Urothelium cell line (cell line): ENCODE measurements around the gene PGPEP1.
A peak's percentile ranks its signal among the peaks of the same experiment; 100 is the strongest.
"Not testable (repeated sequence)": the region's sequence is repeated elsewhere in the genome, so short reads cannot be mapped to it uniquely, and the experiment has no call there.

Source experiments
- DNase-seq: peaks from one replicate; pipeline ENCODE4 v3.0.0; 2011; ENCODE audit warnings: low spot score, mixed read lengths
- FAIRE-seq: peaks from 2 replicates; lab custom pipeline; 2011; peaks lifted over from hg19 to GRCh38; lab: Jason Lieb, UNC

Gene PGPEP1

GRCh38 chr19:18330868-18331267, 9.5 kb upstream of the PGPEP1 start:
- DNase-seq (no peak), FAIRE-seq (no peak)

- FAIRE-seq (no peak), DNase-seq (no peak)
Measured at GRCh38 chr19:18332917-18333530, 7.4 kb upstream of the PGPEP1 start.

DNA sequence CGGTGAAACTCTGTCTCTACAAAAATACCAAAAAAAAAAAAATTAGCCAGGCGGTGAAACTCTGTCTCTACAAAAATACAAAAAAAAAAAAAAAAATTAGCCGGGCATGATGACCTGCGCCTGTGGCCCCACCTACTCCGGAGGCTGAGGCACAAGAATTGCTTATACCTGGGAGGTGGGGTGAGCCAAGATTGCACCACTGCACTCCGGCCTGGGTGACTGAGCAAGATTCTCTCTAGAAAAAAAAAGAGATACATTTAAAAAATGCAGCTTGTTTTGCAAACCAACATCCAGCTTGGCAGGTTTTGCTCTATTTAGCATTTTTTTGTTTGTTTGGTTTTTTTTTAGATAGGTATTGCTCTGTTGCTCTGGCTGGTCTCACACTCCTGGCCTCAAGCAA, 6.7 kb upstream of the PGPEP1 start:
- DNase-seq = no peak
- no peak for FAIRE-seq

DNA sequence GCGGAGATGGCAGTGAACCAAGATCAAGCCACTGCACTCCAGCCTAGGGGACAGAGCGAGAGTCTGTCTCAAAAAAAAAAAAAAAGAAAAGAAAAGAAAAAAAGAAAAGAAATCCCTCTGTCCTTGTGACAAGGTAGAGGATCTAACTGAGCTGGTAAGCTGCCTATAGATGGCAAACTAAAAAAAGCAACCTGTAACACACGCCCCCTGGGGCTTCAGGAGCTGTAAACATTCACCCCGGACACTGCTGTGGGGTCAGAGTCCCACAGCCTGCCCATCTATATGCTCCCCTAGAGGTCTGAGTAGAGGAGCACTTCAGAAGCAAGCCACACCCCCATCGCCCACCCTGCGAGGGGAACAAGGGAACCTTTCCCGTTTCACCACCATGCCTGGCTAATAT, 4.3 kb upstream of the PGPEP1 start:
- DNase-seq = no peak
- no peak for FAIRE-seq

DNA sequence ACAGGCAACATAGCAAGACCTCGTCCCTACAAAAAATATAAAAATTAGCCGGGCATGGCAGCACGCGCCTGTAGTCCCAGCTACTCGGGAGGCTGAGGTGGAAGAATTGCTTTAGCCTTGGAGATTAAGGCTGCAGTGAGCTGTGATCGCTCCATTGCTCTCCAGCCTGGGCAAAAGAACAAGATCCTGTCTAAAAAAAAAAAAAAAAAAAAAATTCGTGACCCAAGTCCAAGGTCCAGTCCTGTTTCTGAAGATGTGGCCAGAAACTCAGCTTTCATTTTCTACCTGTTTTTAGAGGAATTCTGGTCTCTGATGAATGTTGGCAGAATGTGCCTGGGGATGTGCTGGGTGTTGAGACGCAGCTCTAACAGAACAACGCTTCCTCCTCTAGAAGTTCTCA, 1.9 kb upstream of the PGPEP1 start:
- DNase-seq (no peak), FAIRE-seq (no peak)

DNA sequence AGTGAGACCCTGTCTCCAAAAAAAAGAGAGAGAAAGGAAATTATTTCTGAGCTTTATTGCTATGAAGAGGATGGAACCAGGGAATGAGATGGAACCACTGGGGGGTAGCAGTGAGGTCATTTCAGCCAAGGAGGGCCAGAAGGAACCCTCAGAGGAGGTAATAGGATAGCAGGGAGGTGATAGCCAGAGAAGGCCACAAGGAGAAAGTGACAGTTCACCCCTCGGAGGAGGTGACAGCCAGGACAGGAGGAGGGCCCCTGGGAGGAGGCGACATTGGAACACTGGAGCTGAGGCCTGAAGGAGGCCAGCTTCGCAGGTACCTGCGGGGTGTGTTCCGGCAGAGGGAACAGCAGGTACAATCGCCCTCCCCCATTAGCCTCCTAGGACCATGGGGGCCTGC, 675 bp upstream of the PGPEP1 start:
- FAIRE-seq (no peak), DNase-seq (no peak)

DNA sequence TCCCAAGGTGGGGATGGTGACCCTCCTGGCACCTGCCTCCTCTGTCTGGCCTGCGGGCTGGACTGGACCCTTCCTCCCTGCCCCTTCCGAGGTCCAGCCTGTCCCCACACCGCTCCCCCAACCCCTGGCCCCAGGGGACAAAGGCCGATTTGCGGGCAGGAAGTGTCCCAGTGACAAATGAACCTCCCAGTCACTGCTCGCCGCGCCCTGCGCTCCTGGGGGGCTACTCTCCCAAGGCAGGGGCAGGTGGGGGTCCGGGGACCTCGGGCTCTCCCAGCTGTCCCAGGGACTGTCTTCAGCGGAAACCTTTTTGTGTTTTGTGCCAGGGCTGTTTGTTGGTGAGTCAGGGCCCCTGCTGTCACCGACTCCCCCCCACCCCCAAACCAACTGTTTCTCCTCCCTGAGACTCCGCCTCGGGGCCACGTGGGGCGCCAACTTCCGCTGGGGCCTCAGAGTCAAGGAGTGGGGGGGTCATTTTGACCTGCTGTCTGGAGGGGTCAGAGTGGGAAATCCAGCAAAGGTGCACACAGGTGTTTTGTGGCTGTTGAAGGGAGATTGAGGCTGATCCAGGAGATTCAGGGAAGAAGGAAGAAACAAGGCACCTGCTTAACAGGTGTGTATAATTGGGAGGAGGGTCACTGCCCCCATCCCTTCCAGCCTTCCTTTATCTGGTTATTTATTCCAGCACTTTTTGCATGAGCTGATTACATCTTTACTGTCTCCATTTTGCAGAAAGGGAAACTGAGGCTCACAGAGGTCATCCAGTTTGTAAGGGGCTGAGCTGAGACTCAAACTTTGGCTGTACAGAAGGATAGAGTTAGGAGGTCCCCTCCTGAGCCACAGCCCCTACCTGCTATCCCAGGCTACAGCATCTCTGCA, 831 bp downstream of the PGPEP1 start:
- DNase-seq (peak; percentile 64), FAIRE-seq (no peak)

DNA sequence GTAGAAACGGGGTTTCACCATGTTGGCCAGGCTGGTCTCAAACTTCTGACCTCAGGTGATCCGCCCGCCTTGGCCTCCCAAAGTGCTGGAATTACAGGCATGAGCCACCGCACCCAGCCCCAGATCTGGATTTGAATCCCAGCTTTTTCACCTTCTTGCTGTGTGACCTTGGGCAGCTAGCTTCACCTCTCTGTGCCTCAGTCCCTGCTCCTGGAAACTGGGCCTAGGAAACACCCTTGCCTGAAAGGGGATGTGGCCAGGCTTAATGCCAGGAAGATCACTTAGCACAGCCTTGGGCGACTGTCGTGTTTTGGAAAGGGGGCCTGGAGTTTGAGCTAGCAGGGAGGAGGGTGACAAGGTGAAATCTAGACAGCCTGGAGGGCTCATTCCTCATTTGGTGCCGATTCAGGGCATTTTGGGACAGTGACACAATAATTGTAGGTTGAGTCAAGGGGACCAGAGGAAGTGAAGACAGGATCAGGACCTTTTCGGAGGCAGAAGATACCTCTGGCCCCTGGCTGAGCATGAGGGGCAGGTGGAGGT, 1.8 kb downstream of the PGPEP1 start:
- no peak for DNase-seq
- no peak for FAIRE-seq

DNA sequence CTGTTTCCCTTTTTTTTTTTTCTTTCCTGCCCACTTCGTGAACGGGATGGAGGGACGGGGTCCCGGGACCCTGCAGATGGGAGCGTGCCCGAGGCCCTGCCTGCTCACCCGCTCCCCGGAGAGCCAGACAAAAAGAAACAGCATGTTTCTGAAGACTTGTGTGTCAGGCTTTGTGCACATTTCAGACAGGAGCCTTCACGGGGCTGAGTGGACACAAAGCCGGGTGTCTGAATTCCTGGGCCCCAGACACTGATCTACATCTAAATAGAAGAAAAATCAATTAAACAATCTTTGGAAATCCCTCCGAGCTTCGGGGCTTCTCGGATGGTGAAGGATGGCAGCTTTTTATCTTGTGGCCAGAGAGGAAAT, 4.2 kb downstream of the PGPEP1 start:
- DNase-seq = no peak
- FAIRE-seq = no peak

DNA sequence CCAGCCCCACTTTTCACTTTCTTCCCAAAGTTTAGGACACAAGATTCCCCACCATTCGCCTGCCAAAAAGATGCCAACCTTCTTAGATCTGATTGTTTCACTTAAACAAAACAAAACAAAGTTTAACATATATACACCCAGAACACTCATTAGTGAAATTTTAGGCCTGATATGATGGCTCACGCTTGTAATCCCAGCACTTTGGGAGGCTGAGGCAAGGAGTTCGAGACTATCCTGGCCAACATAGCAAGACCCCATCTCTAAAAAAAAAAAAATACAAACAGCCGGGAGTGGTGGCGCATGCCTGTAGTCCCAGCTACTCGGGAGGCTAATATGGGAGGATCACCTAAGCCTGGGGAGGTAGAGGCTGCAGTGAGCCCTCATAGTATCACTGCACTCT, 4.9 kb downstream of the PGPEP1 start:
- DNase-seq = no peak
- FAIRE-seq = no peak

DNA sequence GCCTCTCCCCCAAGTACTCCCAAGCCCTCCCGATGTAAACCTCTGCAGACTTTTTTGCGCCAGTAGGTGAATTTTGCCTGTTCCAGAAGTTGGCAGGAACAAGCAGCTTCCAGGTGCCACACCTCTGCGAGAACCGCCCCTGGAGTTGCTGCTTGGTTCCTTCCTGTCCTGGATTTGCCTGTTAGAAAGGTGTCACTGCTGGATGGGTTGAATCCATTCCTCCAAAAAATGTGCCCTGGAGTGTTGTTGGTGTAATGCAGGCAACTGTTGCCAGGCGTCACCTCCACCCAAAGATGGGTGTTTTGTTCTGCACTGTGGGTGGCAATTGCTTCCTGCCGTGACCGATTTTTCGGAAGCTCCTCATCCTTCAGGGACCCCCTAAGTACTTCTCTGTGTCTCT, 5.7 kb downstream of the PGPEP1 start:
- FAIRE-seq (no peak), DNase-seq (no peak)

- FAIRE-seq = no peak
Measured at GRCh38 chr19:18348171-18348570, 7.8 kb downstream of the PGPEP1 start.

GRCh38 chr19:18348818-18349339, 8.5 kb downstream of the PGPEP1 start:
- FAIRE-seq, DNase-seq: not testable (repeated sequence)

More at GRCh38 chr19:18348171-18348570, 7.8 kb downstream of the PGPEP1 start:
- DNase-seq = no peak

DNA sequence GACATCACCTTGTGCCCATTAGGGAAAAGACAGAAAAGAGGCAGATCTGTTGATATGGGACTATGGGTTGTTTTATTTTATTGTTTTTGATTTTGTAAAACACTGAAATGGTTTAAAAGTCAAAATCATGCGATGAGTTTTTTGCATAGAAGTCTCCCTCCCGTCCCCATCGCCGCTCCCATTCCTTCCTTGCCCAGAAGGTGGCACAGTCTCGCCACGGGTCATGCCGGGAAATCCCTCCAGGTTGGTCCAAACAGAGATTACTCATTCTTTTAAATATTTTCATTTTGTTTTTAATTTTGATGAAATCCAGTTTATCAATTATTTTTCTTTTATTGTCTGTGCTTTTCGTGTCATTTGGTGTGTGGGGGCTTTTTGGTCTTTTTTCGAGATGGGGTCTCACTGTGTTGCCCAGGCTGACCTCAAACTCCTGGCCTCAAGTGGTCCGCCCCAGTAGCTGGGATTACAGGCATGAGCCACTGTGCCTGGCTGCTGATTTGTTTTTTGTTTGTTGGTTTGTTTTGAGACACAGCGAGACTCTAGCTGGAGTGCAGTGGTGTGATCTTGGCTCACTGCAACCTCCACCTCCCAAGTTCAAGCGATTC, 9.2 kb downstream of the PGPEP1 start:
- FAIRE-seq = no peak
- peak; percentile 51 for DNase-seq

- no peak for FAIRE-seq
- no peak for DNase-seq
Measured at GRCh38 chr19:18350490-18350889, 10.1 kb downstream of the PGPEP1 start.

GRCh38 chr19:18351544-18351943, 11.1 kb downstream of the PGPEP1 start:
- FAIRE-seq = no peak
- no peak for DNase-seq

GRCh38 chr19:18353378-18354005, 13.1 kb downstream of the PGPEP1 start:
- FAIRE-seq = no peak
- DNase-seq = no peak

DNA sequence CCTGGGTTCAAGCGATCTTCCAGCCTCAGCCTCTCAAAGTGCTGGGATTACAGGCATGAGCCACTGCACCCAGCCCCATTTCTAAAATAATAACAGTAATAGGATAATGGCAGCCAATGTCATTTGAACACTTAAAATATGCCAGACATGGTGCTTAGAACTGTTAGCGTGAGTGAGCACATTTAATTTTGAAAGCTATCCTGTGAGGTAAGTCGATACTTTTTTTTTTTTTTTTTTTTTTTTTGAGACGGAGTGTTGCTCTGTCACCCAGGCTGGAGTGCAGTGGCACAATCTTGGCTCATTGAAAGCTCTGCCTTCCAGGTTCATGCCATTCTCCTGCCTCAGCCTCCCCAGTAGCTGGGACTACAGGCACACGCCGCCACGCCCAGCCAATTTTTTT, 14.3 kb downstream of the PGPEP1 start:
- DNase-seq, FAIRE-seq: not testable (repeated sequence)

DNA sequence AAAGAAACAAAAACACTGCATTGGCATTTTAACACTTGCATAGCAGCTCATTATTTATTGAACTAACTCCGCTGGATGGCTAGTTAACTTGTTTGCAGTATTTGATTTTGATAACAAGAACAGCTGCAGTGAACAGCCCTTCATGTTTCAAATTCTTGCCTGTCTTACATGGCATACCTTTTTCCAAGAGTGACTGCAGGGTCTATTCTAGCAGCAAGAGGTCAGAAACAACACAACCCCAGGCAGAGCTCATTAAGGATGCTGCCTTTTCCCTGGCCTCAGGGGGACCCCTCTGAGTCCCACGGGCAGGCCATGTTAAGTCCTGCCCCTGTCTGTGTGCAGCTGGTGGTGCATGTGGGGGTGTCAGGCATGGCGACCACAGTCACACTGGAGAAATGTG, 16.6 kb downstream of the PGPEP1 start:
- FAIRE-seq (no peak), DNase-seq (no peak)

DNA sequence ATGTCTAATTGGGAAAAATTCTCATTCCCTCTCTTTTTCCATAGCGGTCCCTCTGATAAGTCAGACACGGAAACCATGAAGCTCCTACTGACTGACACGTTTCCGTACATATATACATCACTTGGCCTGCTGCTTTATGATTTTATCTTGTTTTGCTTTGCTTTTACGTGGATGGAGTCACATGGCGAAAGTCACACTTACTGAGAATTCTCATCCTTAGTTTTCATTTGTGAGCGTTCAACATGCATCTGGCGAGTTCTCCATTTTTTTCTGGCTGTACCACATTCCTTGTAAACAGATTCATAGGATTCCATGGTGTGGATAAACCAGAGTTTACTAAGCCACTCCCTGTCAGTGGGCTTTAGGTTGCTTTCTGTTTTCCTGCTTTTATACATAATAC, 21.2 kb downstream of the PGPEP1 start:
- FAIRE-seq (no peak), DNase-seq (no peak)

GRCh38 chr19:18362934-18363542, 22.6 kb downstream of the PGPEP1 start:
- DNase-seq = no peak
- FAIRE-seq = no peak
